K562 (cell line): ENCODE results near the gene MCCD1. TPM values are rescaled to one million over a fixed set of nuclear protein-coding genes. Genes with fewer than 3 reads are reported as not detected.
A peak's percentile ranks its signal among the peaks of the same experiment; 100 is the strongest.

Experiments used
- ATF2 ChIP-seq: sonication (generic); formaldehyde crosslinking; IDR thresholded peaks from 2 replicates; pipeline ENCODE4 v1.8.1; 2022; ENCODE audit warnings: missing genetic modification reagents
- RAD21 ChIP-seq, 2 experiments: fragments of 250-450 bp in 1 of 2; fragments of 450-650 bp in 1 of 2; sonication (Bioruptor Pico) in 1 of 2; formaldehyde crosslinking in 1 of 2; IDR thresholded peaks in 1 of 2; conservative IDR thresholded peaks in 1 of 2; 2 replicates each; pipeline versions ENCODE4 v1.4.0 to v1.8.0; 2020 to 2022; ENCODE audit warnings: mild to moderate bottlenecking in 2 of 2, moderate library complexity in 1 of 2
- SP1 ChIP-seq: sonication (generic); formaldehyde crosslinking; IDR thresholded peaks from 2 replicates; pipeline ENCODE4 v1.8.1; 2022; ENCODE audit warnings: mild to moderate bottlenecking, missing genetic modification reagents
- TEAD2 ChIP-seq: fragments of 450-650 bp; IDR thresholded peaks from 2 replicates; pipeline ENCODE4 v1.6.1; 2016; ENCODE audit warnings: missing genetic modification characterization, control low read depth, missing compliant biosample characterization
- ZBTB33 ChIP-seq: sonication (generic); formaldehyde crosslinking; IDR thresholded peaks from 2 replicates; pipeline ENCODE4 v1.8.1; 2023; ENCODE audit warnings: mild to moderate bottlenecking, missing genetic modification reagents
- ZMIZ1 ChIP-seq, 2 experiments: fragments of 150-350 bp in 1 of 2; IDR thresholded peaks; 2 replicates each; pipeline ENCODE4 v1.6.1; 2012 to 2016; ENCODE audit warnings: low read depth in 2 of 2, low read length in 2 of 2, mild to moderate bottlenecking in 1 of 2, moderate library complexity in 1 of 2
- ZNF143 ChIP-seq: sonication (generic); formaldehyde crosslinking; IDR thresholded peaks from 2 replicates; pipeline ENCODE4 v1.9.0; 2022; ENCODE audit warnings: mild to moderate bottlenecking, missing genetic modification reagents
- ZNF518B ChIP-seq: fragments of 250-450 bp; sonication (Bioruptor Pico); IDR thresholded peaks from 2 replicates; pipeline ENCODE4 v1.5.0; 2021; ENCODE audit warnings: mild to moderate bottlenecking, moderate library complexity
- ZNF639 ChIP-seq, 2 experiments: fragments of 200-800 bp in 1 of 2; sonication (Bioruptor generic) in 1 of 2; sonication (generic) in 1 of 2; formaldehyde crosslinking in 1 of 2; IDR thresholded peaks in 1 of 2; conservative IDR thresholded peaks in 1 of 2; 2 replicates each; pipeline versions ENCODE4 v1.5.0 to v1.6.1; 2016 to 2020; ENCODE audit warnings: missing compliant biosample characterization in 1 of 2, missing genetic modification characterization in 1 of 2, missing genetic modification reagents in 1 of 2
- polyA plus RNA-seq, 8 experiments: library from polyadenylated mRNA; depleted of rRNA in 4 of 8; stranded (reverse) in 5 of 8; unstranded in 3 of 8; fragments of >200 nt; fragmentation: Nextera tagmentation in 2 of 8; fragmentation: Illumina TruSeq in 1 of 8; extraction: Ambion mirVana in 2 of 8; extraction: Trizol in 1 of 8; gene quantifications; 2 replicates each; pipeline versions ENCODE4 v1.2.1 to v1.2.3, GENCODE V29; 2011 to 2014; ENCODE audit warnings: inconsistent platforms in 1 of 8, missing spikeins in 1 of 8
- total RNA-seq, 7 experiments: library from RNA; depleted of rRNA in 6 of 7; stranded (reverse); fragments of >200 nt in 6 of 7; fragmentation: Illumina TruSeq in 2 of 7; extraction: Trizol in 2 of 7; gene quantifications; 2 replicates each; pipeline versions ENCODE4 v1.2.1 to v1.2.3, GENCODE V29; 2011 to 2021; ENCODE audit warnings: low replicate concordance in 1 of 7

The MCCD1 gene
- total and polyA plus RNA-seq, 9 of the 15 experiments (the other 6 are each of a cell fraction or from before 2014, with no cell fraction given), result not detected

GRCh38 chr6:31546958-31547726, 18.4 kb downstream of the MCCD1 start, which contains the start of gene NFKBIL1 (continued):
- TF ChIP-seq ZNF639 (CRISPR knock-in tag; conservative IDR thresholded peaks at IDR 0.05 in 1 of 2, IDR thresholded peaks at IDR 0.05 in 1 of 2) (no peak; a peak in 1 of 4 replicates), ZNF518B (CRISPR knock-in tag) (0 out of 2 replicates have a peak, but pooled peaks have one; percentile 71), ZMIZ1 (IDR thresholded peaks at IDR 0.05; ENCODE audit: low read depth in 2 of 2, low read length in 2 of 2) (peak in 1 of 2 experiments; percentile 60; a peak in 1 of 4 replicates), ATF2 (CRISPR knock-in tag) (no peak), SP1 (CRISPR knock-in tag) (peak; percentile 99), ZBTB33 (no peak; the same call in 1 of the 2 replicates), TEAD2 (tag) (no peak), RAD21 (CRISPR knock-in tag; conservative IDR thresholded peaks at IDR 0.05 in 1 of 2, IDR thresholded peaks at IDR 0.05 in 1 of 2) (peak in 1 of 2 experiments; percentile 14; a peak in 1 of 4 replicates), ZNF143 (CRISPR knock-in tag) (no peak)
